DND-41 (cell line): ENCODE data around the gene BPIFB4.
"Not testable (repeated sequence)": the region's sequence is repeated elsewhere in the genome, so short reads cannot be mapped to it uniquely, and the experiment has no call there.

Experiments
- ATAC-seq: fragments of 200-7000 bp; cut with Tn5 transposase; 3 replicates; pipeline ENCODE4 v1.9.1; 2021; ENCODE audit warnings: low read depth; ENCODE audit not compliant: insufficient read depth
- DNase-seq: peaks from one replicate; pipeline ENCODE4 v3.0.0-alpha.2; 2020
- H2AFZ ChIP-seq: 2 replicates; pipeline ENCODE4 v1.6.0; 2012; ENCODE audit warnings: low read depth, low read length
- H3K27ac ChIP-seq: 2 replicates; pipeline ENCODE4 v1.5.1; 2012; ENCODE audit warnings: low read length, inconsistent platforms
- H3K27me3 ChIP-seq: fragments of 200-600 bp; sonication (generic); 2 replicates; pipeline ENCODE4 v1.6.0; 2012; ENCODE audit warnings: low read length, mild to moderate bottlenecking, inconsistent platforms; ENCODE audit not compliant: insufficient read depth, poor library complexity
- H3K36me3 ChIP-seq: 2 replicates; pipeline ENCODE4 v1.5.1; 2012; ENCODE audit warnings: low read length, inconsistent platforms; ENCODE audit not compliant: insufficient read depth
- H3K4me1 ChIP-seq: 2 replicates; pipeline ENCODE4 v1.5.1; 2012; ENCODE audit warnings: mild to moderate bottlenecking, low read length; ENCODE audit not compliant: insufficient read depth
- H3K4me2 ChIP-seq: 2 replicates; pipeline ENCODE4 v1.6.0; 2012; ENCODE audit warnings: mild to moderate bottlenecking, moderate library complexity, low read length, inconsistent platforms; ENCODE audit not compliant: insufficient read depth
- H3K4me3 ChIP-seq, 2 experiments: fragments of 200-600 bp in 1 of 2; shearing (Covaris generic) in 1 of 2; 2 replicates each; pipeline ENCODE4 v1.5.1; 2012 to 2016; ENCODE audit warnings: inconsistent platforms in 2 of 2, low read length in 2 of 2, mild to moderate bottlenecking in 2 of 2, low read depth in 1 of 2, moderate library complexity in 1 of 2
- H3K79me2 ChIP-seq: 2 replicates; pipeline ENCODE4 v1.6.0; 2012; ENCODE audit warnings: low read length, inconsistent platforms; ENCODE audit not compliant: insufficient read depth
- H3K9ac ChIP-seq: 2 replicates; pipeline ENCODE4 v1.6.0; 2012; ENCODE audit warnings: low read depth, mild to moderate bottlenecking, inconsistent platforms, low read length, moderate library complexity
- H3K9me3 ChIP-seq: 2 replicates; pipeline ENCODE4 v1.5.1; 2012; ENCODE audit warnings: low read length, moderate library complexity, mild to moderate bottlenecking, inconsistent platforms; ENCODE audit not compliant: insufficient read depth, severe bottlenecking
- H4K20me1 ChIP-seq: 2 replicates; pipeline ENCODE4 v1.6.0; 2012; ENCODE audit warnings: low read length; ENCODE audit not compliant: insufficient read depth
- CTCF ChIP-seq: IDR thresholded peaks from 2 replicates; pipeline ENCODE4 v1.5.1; 2012; ENCODE audit warnings: borderline replicate concordance, low read length, moderate library complexity, mild to moderate bottlenecking; ENCODE audit not compliant: poor library complexity, severe bottlenecking; ENCODE audit errors: extremely low read depth
- EZH2 ChIP-seq: IDR thresholded peaks from 3 replicates; pipeline ENCODE4 v1.6.1; 2012; ENCODE audit warnings: borderline replicate concordance, low read depth, mild to moderate bottlenecking, moderate library complexity, low read length, inconsistent platforms; ENCODE audit not compliant: severe bottlenecking

BPIFB4 gene

DNA sequence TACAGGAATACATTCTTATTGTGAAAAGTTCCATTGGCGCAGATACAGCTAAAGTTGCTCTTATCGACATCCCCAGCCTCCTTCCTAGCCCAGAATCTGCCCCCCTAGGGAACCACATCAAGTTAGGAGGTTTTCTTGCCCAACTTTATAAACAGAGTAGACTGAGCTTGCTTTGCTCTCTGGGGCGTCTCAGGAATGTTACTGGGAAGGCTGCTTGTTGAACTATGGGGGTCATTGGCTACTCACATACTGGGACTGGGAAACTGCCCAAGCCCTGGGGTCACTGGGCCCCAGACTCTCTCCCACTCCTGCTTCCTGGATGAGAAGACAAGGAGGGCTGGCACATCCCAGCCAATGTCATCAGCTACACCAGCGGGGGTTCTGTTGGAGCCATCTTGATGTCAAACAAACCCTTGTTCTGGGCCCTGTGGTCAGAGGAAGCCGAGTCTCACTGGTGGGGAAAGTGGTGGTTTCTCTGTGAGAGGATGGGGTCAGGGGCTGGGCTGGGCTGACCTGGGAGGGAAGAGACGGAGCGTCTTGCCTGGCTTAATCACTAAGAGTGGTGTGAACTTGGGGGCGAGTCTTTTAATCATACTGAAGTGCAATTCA, 26.0 kb downstream of the BPIFB4 start:
- TF ChIP-seq CTCF (no peak), EZH2 (no peak)
- Histone ChIP-seq H3K27me3 (peaks cover 7% of the 10 kb centered on the region), H3K9ac (no peak overlapping the region), H3K27ac (no peak overlapping the region), H3K36me3 (no peaks in the 10 kb centered on the region), H3K4me3 (no peak overlapping the region), H2AFZ (no peak overlapping the region), H3K4me2 (no peak overlapping the region), H4K20me1 (no peaks in the 10 kb centered on the region), H3K79me2 (no peaks in the 10 kb centered on the region), H3K9me3 (no peaks in the 10 kb centered on the region), H3K4me1 (no peaks in the 10 kb centered on the region)
- ATAC-seq = no peak
- no peak for DNase-seq

- H3K36me3 ChIP-seq, ATAC-seq, DNase-seq, H3K27ac ChIP-seq, H2AFZ ChIP-seq, H3K4me2 ChIP-seq, H3K79me2 ChIP-seq, H3K4me3 ChIP-seq, H3K27me3 ChIP-seq, H3K9me3 ChIP-seq, H4K20me1 ChIP-seq, H3K4me1 ChIP-seq, H3K9ac ChIP-seq: not testable (repeated sequence)
Observed at GRCh38 chr20:33106058-33106620, 26.7 kb downstream of the BPIFB4 start.

DNA sequence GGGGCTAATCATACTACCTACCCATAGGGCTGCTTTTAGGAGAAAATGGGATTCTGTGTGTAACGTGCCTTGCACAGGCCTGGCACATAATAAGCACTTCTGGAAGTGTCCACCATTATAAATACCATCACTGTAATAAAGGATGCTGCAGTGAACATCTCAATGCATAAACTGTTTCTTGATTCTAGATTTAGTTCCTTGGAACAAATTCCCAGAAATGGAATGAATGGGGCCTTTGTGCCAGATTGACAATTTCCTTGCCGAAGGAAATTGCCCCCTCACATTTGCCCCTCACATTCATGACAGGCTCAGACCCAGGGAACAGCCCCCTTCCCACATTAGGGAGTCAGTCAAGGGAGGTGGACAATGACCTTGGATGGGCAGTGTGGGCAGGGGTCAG, 29.2 kb downstream of the BPIFB4 start:
- DNase-seq (no peak), ATAC-seq (no peak)
- Histone ChIP-seq H3K27ac (no peak overlapping the region), H3K36me3 (no peaks in the 10 kb centered on the region), H3K9ac (no peak overlapping the region), H3K27me3 (peaks cover 7% of the 10 kb centered on the region), H3K9me3 (no peaks in the 10 kb centered on the region), H4K20me1 (no peaks in the 10 kb centered on the region), H2AFZ (no peak overlapping the region), H3K4me2 (no peak overlapping the region), H3K4me1 (no peaks in the 10 kb centered on the region), H3K4me3 (no peak overlapping the region), H3K79me2 (no peaks in the 10 kb centered on the region)
- TF ChIP-seq CTCF (no peak), EZH2 (no peak)

GRCh38 chr20:33110147-33110825, 30.8 kb downstream of the BPIFB4 start:
- ATAC-seq = no peak
- H4K20me1 ChIP-seq = no peaks in the 10 kb centered on the region
- no peaks in the 10 kb centered on the region for H3K36me3 ChIP-seq
- H3K27me3 ChIP-seq = peaks cover 7% of the 10 kb centered on the region
- no peak for DNase-seq
- no peak overlapping the region for H3K4me3 ChIP-seq
- no peaks in the 10 kb centered on the region for H3K79me2 ChIP-seq
- H3K27ac ChIP-seq = no peak overlapping the region
- no peak overlapping the region for H2AFZ ChIP-seq
- no peaks in the 10 kb centered on the region for H3K4me1 ChIP-seq
- H3K4me2 ChIP-seq = no peak overlapping the region
- no peak overlapping the region for H3K9ac ChIP-seq
- no peaks in the 10 kb centered on the region for H3K9me3 ChIP-seq
- TF ChIP-seq CTCF (no peak), EZH2 (no peak)
